HepG2 (cell line): ENCODE measurements around the gene PTPA. TPM values are rescaled to one million over a fixed set of nuclear protein-coding genes. Genes with fewer than 3 reads are reported as not detected.

Experiments
- AKAP8 ChIP-seq: sonication (generic); formaldehyde crosslinking; IDR thresholded peaks from 2 replicates; pipeline ENCODE4 v1.5.1; 2020; ENCODE audit warnings: mild to moderate bottlenecking, missing genetic modification reagents
- ARID4A ChIP-seq: sonication (generic); formaldehyde crosslinking; IDR thresholded peaks from 2 replicates; pipeline ENCODE4 v1.5.0; 2020; ENCODE audit warnings: mild to moderate bottlenecking, missing genetic modification reagents, borderline replicate concordance
- DMTF1 ChIP-seq: sonication (generic); formaldehyde crosslinking; IDR thresholded peaks from 2 replicates; pipeline ENCODE4 v1.4.0; 2020; ENCODE audit warnings: mild to moderate bottlenecking, missing genetic modification reagents
- ELF1 ChIP-seq: sonication (generic); formaldehyde crosslinking; IDR thresholded peaks from 2 replicates; pipeline ENCODE4 v1.4.0; 2020; ENCODE audit warnings: missing genetic modification reagents
- HINFP ChIP-seq: sonication (generic); formaldehyde crosslinking; IDR thresholded peaks from 2 replicates; pipeline ENCODE4 v1.4.0; 2020; ENCODE audit warnings: low read depth, mild to moderate bottlenecking, missing genetic modification reagents
- HNRNPL ChIP-seq: fragments of 200-400 bp; formaldehyde crosslinking; IDR thresholded peaks from 2 replicates; pipeline ENCODE4 v1.6.1; 2017; ENCODE audit warnings: mild to moderate bottlenecking, low read depth, low read length
- KDM3A ChIP-seq: IDR thresholded peaks from 2 replicates; pipeline ENCODE4 v1.6.1; 2018; ENCODE audit warnings: low read depth, missing compliant biosample characterization
- KMT2A ChIP-seq: sonication (generic); formaldehyde crosslinking; IDR thresholded peaks from 2 replicates; pipeline ENCODE4 v1.4.0; 2020; ENCODE audit warnings: missing genetic modification reagents
- PPARG ChIP-seq: conservative IDR thresholded peaks from 2 replicates; pipeline ENCODE4 v1.6.1; 2016; ENCODE audit warnings: missing biosample characterization, missing genetic modification reagents
- SALL2 ChIP-seq: sonication (generic); formaldehyde crosslinking; IDR thresholded peaks from 2 replicates; pipeline ENCODE4 v1.8.1; 2023; ENCODE audit warnings: mild to moderate bottlenecking, missing genetic modification reagents, inconsistent platforms
- SAP130 ChIP-seq: IDR thresholded peaks from 2 replicates; pipeline ENCODE4 v1.6.1; 2016; ENCODE audit warnings: low read depth
- SMAD9 ChIP-seq: sonication (generic); formaldehyde crosslinking; IDR thresholded peaks from 2 replicates; pipeline ENCODE4 v1.5.1; 2020; ENCODE audit warnings: mild to moderate bottlenecking, missing genetic modification reagents
- ZFP41 ChIP-seq: sonication (generic); formaldehyde crosslinking; IDR thresholded peaks from 2 replicates; pipeline ENCODE4 v1.4.0; 2020; ENCODE audit warnings: mild to moderate bottlenecking, missing genetic modification reagents, borderline replicate concordance
- ZGPAT ChIP-seq: IDR thresholded peaks from 2 replicates; pipeline ENCODE4 v1.6.1; 2016; ENCODE audit warnings: mild to moderate bottlenecking
- ZNF17 ChIP-seq: sonication (generic); formaldehyde crosslinking; IDR thresholded peaks from 2 replicates; pipeline ENCODE4 v1.5.0; 2020; ENCODE audit warnings: mild to moderate bottlenecking, missing genetic modification reagents
- ZNF317 ChIP-seq: sonication (generic); formaldehyde crosslinking; IDR thresholded peaks from 2 replicates; pipeline ENCODE4 v1.5.0; 2020; ENCODE audit warnings: mild to moderate bottlenecking, missing genetic modification reagents
- ZNF607 ChIP-seq: sonication (generic); formaldehyde crosslinking; IDR thresholded peaks from 2 replicates; pipeline ENCODE4 v1.5.1; 2020; ENCODE audit warnings: missing genetic modification reagents, mild to moderate bottlenecking, borderline replicate concordance
- ZNF678 ChIP-seq: sonication (generic); formaldehyde crosslinking; IDR thresholded peaks from 2 replicates; pipeline ENCODE4 v1.4.0; 2020; ENCODE audit warnings: mild to moderate bottlenecking, missing genetic modification reagents
- ZNF720 ChIP-seq: sonication (generic); formaldehyde crosslinking; IDR thresholded peaks from 2 replicates; pipeline ENCODE4 v1.4.0; 2020; ENCODE audit warnings: missing genetic modification reagents
- ZNF83 ChIP-seq: sonication (generic); formaldehyde crosslinking; IDR thresholded peaks from 2 replicates; pipeline ENCODE4 v1.4.0; 2020; ENCODE audit warnings: missing genetic modification reagents, mild to moderate bottlenecking, borderline replicate concordance
- polyA plus RNA-seq, 8 experiments: library from polyadenylated mRNA; depleted of rRNA in 3 of 8; stranded (reverse) in 7 of 8; unstranded in 1 of 8; fragments of >200 nt; fragmentation: Illumina TruSeq in 4 of 8; extraction: Trizol in 4 of 8; gene quantifications; 2 replicates each; pipeline versions ENCODE4 v1.2.1 to v1.2.3, GENCODE V29; 2011 to 2016; ENCODE audit warnings: low read depth in 4 of 8, missing spikeins in 1 of 8, mixed read lengths in 1 of 8; ENCODE audit not compliant: insufficient read depth in 1 of 8
- total RNA-seq, 5 experiments: library from RNA; depleted of rRNA; stranded (reverse); fragments of >200 nt; fragmentation: Illumina TruSeq; extraction: Trizol; gene quantifications; 2 replicates each; pipeline ENCODE4 v1.2.3, GENCODE V29; 2016; ENCODE audit warnings: low read depth in 1 of 5

The PTPA gene
- total and polyA plus RNA-seq, 2 of the 13 experiments (the other 11 are each of a cell fraction or from before 2014, with no cell fraction given) = 79.3 to 105 TPM

GRCh38 chr9:129064499-129064908 lies 46.7 kb upstream of the PTPA start (continued):
- TF ChIP-seq ZNF607 (peak; percentile 54; the same call in 1 of the 2 replicates), KDM3A (CRISPR knock-in tag) (0 out of 2 replicates have a peak, but pooled peaks have one; percentile 36), ZNF720 (CRISPR knock-in tag) (no peak), SMAD9 (CRISPR knock-in tag) (no peak), PPARG (CRISPR knock-in tag) (peak; percentile 63), ZNF317 (CRISPR knock-in tag) (peak; percentile 89), ZNF678 (CRISPR knock-in tag) (no peak), HNRNPL (no peak), ZFP41 (no peak), ZNF17 (CRISPR knock-in tag) (no peak), ARID4A (CRISPR knock-in tag) (peak; percentile 82), SALL2 (peak; percentile 40; the same call in 1 of the 2 replicates), DMTF1 (no peak), AKAP8 (CRISPR knock-in tag) (peak; percentile 80; the same call in 1 of the 2 replicates), SAP130 (peak; percentile 86), ZNF83 (CRISPR knock-in tag) (no peak), KMT2A (0 out of 2 replicates have a peak, but pooled peaks have one; percentile 41), HINFP (CRISPR knock-in tag) (peak; percentile 44; the same call in 1 of the 2 replicates), ZGPAT (CRISPR knock-in tag) (peak; percentile 65; the same call in 1 of the 2 replicates), ELF1 (0 out of 2 replicates have a peak, but pooled peaks have one; percentile 19)
